Stimulated activated memory B cell treated with anti-CD40 and anti-IgM and Interleukin-4, amounts not matched to agents 10 μg/mL and 1 μg/mL and 100 μg/mL, for 72 hours (primary cell): ENCODE results near the gene LYVE1.

ENCODE experiments used
- ATAC-seq: fragments of 150-1000 bp; cut with Tn5 transposase; 2 replicates; pipeline ENCODE4 v1.10.0; 2021
- H3K27ac Mint-ChIP-seq: one replicate; pipeline ENCODE4 v1.8.0; 2022; ENCODE audit warnings: mild to moderate bottlenecking, mixed read lengths
- H3K27me3 Mint-ChIP-seq: one replicate; pipeline ENCODE4 v1.8.0; 2022; ENCODE audit warnings: mixed read lengths
- H3K36me3 Mint-ChIP-seq: one replicate; pipeline ENCODE4 v1.8.0; 2022; ENCODE audit warnings: mixed read lengths
- H3K4me1 Mint-ChIP-seq: one replicate; pipeline ENCODE4 v1.8.0; 2022; ENCODE audit warnings: mixed read lengths
- H3K4me3 Mint-ChIP-seq: one replicate; pipeline ENCODE4 v1.8.0; 2022; ENCODE audit warnings: mild to moderate bottlenecking, moderate library complexity, mixed read lengths
- H3K9me3 Mint-ChIP-seq: one replicate; pipeline ENCODE4 v1.8.0; 2022; ENCODE audit warnings: mixed read lengths

LYVE1 gene

GRCh38 chr11:10568486-10568941 lies at the start of gene LYVE1:
TSS of gene LYVE1 (minus strand) at chr11:10568665. CDS start at chr11:10568532, 133 bp downstream.
- Mint-ChIP-seq H3K9me3 (no peaks in the 10 kb centered on the region), H3K4me3 (no peak within 1 kb of the TSS), H3K27me3 (no peaks in the 10 kb centered on the region), H3K27ac (no peak within 1 kb of the TSS), H3K4me1 (peaks cover 62% of the 10 kb centered on the region), H3K36me3 (no peaks in the 10 kb centered on the region)
- ATAC-seq, result no peak

- ATAC-seq, result no peak
- Mint-ChIP-seq H3K4me1 (peaks cover 49% of the 10 kb centered on the region), H3K27ac (peak overlapping the region; percentile 58), H3K36me3 (peaks cover 4% of the 10 kb centered on the region), H3K9me3 (peaks cover 4% of the 10 kb centered on the region), H3K27me3 (no peaks in the 10 kb centered on the region), H3K4me3 (no peak overlapping the region)
Measured at GRCh38 chr11:10617551-10617950, 49.1 kb upstream of the LYVE1 start.

GRCh38 chr11:10611979-10612862 lies 43.8 kb upstream of the LYVE1 start:
- H3K27ac Mint-ChIP-seq, result peak overlapping the region; percentile 97
- peaks cover 14% of the 10 kb centered on the region for H3K9me3 Mint-ChIP-seq
- no peak for ATAC-seq
- peak overlapping the region; percentile 5 for H3K4me3 Mint-ChIP-seq
- H3K36me3 Mint-ChIP-seq, result peaks cover 21% of the 10 kb centered on the region
- no peaks in the 10 kb centered on the region for H3K27me3 Mint-ChIP-seq
- H3K4me1 Mint-ChIP-seq, result peaks cover 69% of the 10 kb centered on the region

GRCh38 chr11:10609636-10610035 lies 41.2 kb upstream of the LYVE1 start:
- no peak for ATAC-seq
- no peaks in the 10 kb centered on the region for H3K27me3 Mint-ChIP-seq
- peaks cover 14% of the 10 kb centered on the region for H3K9me3 Mint-ChIP-seq
- peak overlapping the region; percentile 97 for H3K27ac Mint-ChIP-seq
- H3K4me1 Mint-ChIP-seq, result peaks cover 89% of the 10 kb centered on the region
- no peak overlapping the region for H3K4me3 Mint-ChIP-seq
- H3K36me3 Mint-ChIP-seq, result peaks cover 21% of the 10 kb centered on the region

GRCh38 chr11:10608584-10608983 lies 40.1 kb upstream of the LYVE1 start:
- H3K27me3 Mint-ChIP-seq, result no peaks in the 10 kb centered on the region
- peaks cover 14% of the 10 kb centered on the region for H3K9me3 Mint-ChIP-seq
- peaks cover 21% of the 10 kb centered on the region for H3K36me3 Mint-ChIP-seq
- ATAC-seq, result no peak
- peak overlapping the region; percentile 97 for H3K27ac Mint-ChIP-seq
- H3K4me1 Mint-ChIP-seq, result peaks cover 90% of the 10 kb centered on the region
- H3K4me3 Mint-ChIP-seq, result no peak overlapping the region

GRCh38 chr11:10607462-10608132 lies 39.1 kb upstream of the LYVE1 start:
- Mint-ChIP-seq H3K9me3 (peaks cover 11% of the 10 kb centered on the region), H3K27me3 (no peaks in the 10 kb centered on the region), H3K27ac (peak overlapping the region; percentile 97), H3K4me3 (no peak overlapping the region), H3K4me1 (peaks cover 83% of the 10 kb centered on the region), H3K36me3 (peaks cover 17% of the 10 kb centered on the region)
- ATAC-seq, result no peak

GRCh38 chr11:10606536-10607208 lies 38.2 kb upstream of the LYVE1 start:
- peak overlapping the region; percentile 74 for H3K4me3 Mint-ChIP-seq
- peak overlapping the region; percentile 97 for H3K27ac Mint-ChIP-seq
- H3K4me1 Mint-ChIP-seq, result peaks cover 83% of the 10 kb centered on the region
- no peaks in the 10 kb centered on the region for H3K27me3 Mint-ChIP-seq
- H3K9me3 Mint-ChIP-seq, result peaks cover 5% of the 10 kb centered on the region
- ATAC-seq, result peak; percentile 92
- peaks cover 11% of the 10 kb centered on the region for H3K36me3 Mint-ChIP-seq

GRCh38 chr11:10605941-10606381 lies 37.5 kb upstream of the LYVE1 start:
- Mint-ChIP-seq H3K36me3 (peaks cover 4% of the 10 kb centered on the region), H3K4me3 (peak overlapping the region; percentile 74), H3K27me3 (no peaks in the 10 kb centered on the region), H3K4me1 (peaks cover 83% of the 10 kb centered on the region), H3K9me3 (no peaks in the 10 kb centered on the region), H3K27ac (peak overlapping the region; percentile 97)
- ATAC-seq, result no peak

- Mint-ChIP-seq H3K27ac (peak overlapping the region; percentile 97), H3K36me3 (peaks cover 7% of the 10 kb centered on the region), H3K4me1 (peaks cover 85% of the 10 kb centered on the region), H3K27me3 (no peaks in the 10 kb centered on the region), H3K9me3 (no peaks in the 10 kb centered on the region), H3K4me3 (no peak overlapping the region)
- no peak for ATAC-seq
Measured at GRCh38 chr11:10604798-10605197, 36.3 kb upstream of the LYVE1 start.

GRCh38 chr11:10604340-10604748 lies 35.9 kb upstream of the LYVE1 start:
- no peaks in the 10 kb centered on the region for H3K9me3 Mint-ChIP-seq
- H3K4me1 Mint-ChIP-seq, result peaks cover 85% of the 10 kb centered on the region
- H3K36me3 Mint-ChIP-seq, result peaks cover 12% of the 10 kb centered on the region
- ATAC-seq, result no peak
- no peak overlapping the region for H3K4me3 Mint-ChIP-seq
- peak overlapping the region; percentile 97 for H3K27ac Mint-ChIP-seq
- no peaks in the 10 kb centered on the region for H3K27me3 Mint-ChIP-seq

- H3K27ac Mint-ChIP-seq, result peak overlapping the region; percentile 97
- ATAC-seq, result no peak
- H3K4me1 Mint-ChIP-seq, result peaks cover 84% of the 10 kb centered on the region
- peaks cover 17% of the 10 kb centered on the region for H3K36me3 Mint-ChIP-seq
- H3K27me3 Mint-ChIP-seq, result no peaks in the 10 kb centered on the region
- no peaks in the 10 kb centered on the region for H3K9me3 Mint-ChIP-seq
- no peak overlapping the region for H3K4me3 Mint-ChIP-seq
Measured at GRCh38 chr11:10603721-10604297, 35.3 kb upstream of the LYVE1 start.

GRCh38 chr11:10602945-10603344 lies 34.5 kb upstream of the LYVE1 start:
- Mint-ChIP-seq H3K36me3 (peaks cover 18% of the 10 kb centered on the region), H3K9me3 (no peaks in the 10 kb centered on the region), H3K27ac (peak overlapping the region; percentile 97), H3K4me3 (no peak overlapping the region), H3K4me1 (peaks cover 81% of the 10 kb centered on the region), H3K27me3 (no peaks in the 10 kb centered on the region)
- ATAC-seq, result no peak

GRCh38 chr11:10602366-10602765 lies 33.9 kb upstream of the LYVE1 start:
- H3K36me3 Mint-ChIP-seq, result peaks cover 18% of the 10 kb centered on the region
- no peak for ATAC-seq
- H3K27ac Mint-ChIP-seq, result peak overlapping the region; percentile 97
- no peaks in the 10 kb centered on the region for H3K27me3 Mint-ChIP-seq
- no peaks in the 10 kb centered on the region for H3K9me3 Mint-ChIP-seq
- H3K4me3 Mint-ChIP-seq, result no peak overlapping the region
- H3K4me1 Mint-ChIP-seq, result peaks cover 80% of the 10 kb centered on the region

GRCh38 chr11:10601837-10602236 lies 33.4 kb upstream of the LYVE1 start:
- H3K4me3 Mint-ChIP-seq, result no peak overlapping the region
- peaks cover 18% of the 10 kb centered on the region for H3K36me3 Mint-ChIP-seq
- no peaks in the 10 kb centered on the region for H3K9me3 Mint-ChIP-seq
- H3K4me1 Mint-ChIP-seq, result peaks cover 75% of the 10 kb centered on the region
- ATAC-seq, result no peak
- H3K27ac Mint-ChIP-seq, result peak overlapping the region; percentile 97
- H3K27me3 Mint-ChIP-seq, result no peaks in the 10 kb centered on the region
